Adrenal gland (tissue), 12 donors: ENCODE measurements around the gene ASB2. TPM values are rescaled to one million over a fixed set of nuclear protein-coding genes. Genes with fewer than 3 reads are reported as not detected.

Experiments
- DNase-seq, 7 donors: peaks; one replicate each; pipeline ENCODE4 v3.0.0-alpha.2; 2019 to 2020
- H3K27ac ChIP-seq, 5 donors: fragments of 200-600 bp; sonication (generic) in 4 of 5; 1 replicate in 3 of 5; 2 replicates in 2 of 5; pipeline versions ENCODE4 v1.5.1 to v1.8.0; 2016 to 2020; ENCODE audit warnings: mild to moderate bottlenecking in 1 of 5
- H3K27me3 ChIP-seq: fragments of 200-600 bp; 2 replicates; pipeline ENCODE4 v1.8.0; 2021
- H3K36me3 ChIP-seq, 2 donors: fragments of 200-600 bp; replicated peaks in 1 of 2; 1 replicate in 1 of 2; 2 replicates in 1 of 2; pipeline versions ENCODE4 v1.5.1 to v1.8.0; 2018 to 2022
- H3K4me1 ChIP-seq, 2 donors: fragments of 200-600 bp; replicated peaks in 1 of 2; 1 replicate in 1 of 2; 2 replicates in 1 of 2; pipeline versions ENCODE4 v1.5.1 to v1.8.0; 2018 to 2021
- H3K4me3 ChIP-seq, 4 donors: fragments of 200-600 bp; sonication (generic) in 3 of 4; one replicate each; pipeline ENCODE4 v1.5.1; 2016 to 2018
- H3K9me3 ChIP-seq, 3 donors: fragments of 200-600 bp; sonication (generic) in 1 of 3; replicated peaks in 1 of 3; 1 replicate in 2 of 3; 2 replicates in 1 of 3; pipeline versions ENCODE4 v1.5.1 to v1.8.0; 2016 to 2021
- POLR2A ChIP-seq, 2 donors: fragments of 450-650 bp; IDR thresholded peaks; one replicate each; pipeline ENCODE4 v1.6.1; 2017; ENCODE audit warnings: antibody characterized with exemption in 2 of 2, mild to moderate bottlenecking in 2 of 2, moderate library complexity in 1 of 2
- WGBS, 4 donors: extraction: QIAGEN DNeasy Blood & Tissue Kit in 2 of 4; methylation state at CpG; one replicate each; pipeline versions ENCODE4 v1.1.5 to v1.1.7; 2013 to 2017; 5-methylcytosine and 5-hydroxymethylcytosine counted together
- intact Hi-C, 2 donors: fragments of 100-400 bp; cut with DNase I; formaldehyde crosslinking; loops; one replicate each; pipeline versions ENCODE4 v1.14.1 to v1.15.0; 2022 to 2023
- polyA plus RNA-seq, 3 donors: library from polyadenylated mRNA; stranded (reverse); fragments of 200-250 nt in 2 of 3; fragments of 350-450 nt in 1 of 3; fragmentation: Illumina TruSeq in 1 of 3; extraction: RNeasy Lipid Tissue Mini Kit (QIAGEN cat#74804) in 1 of 3; gene quantifications; one replicate each; pipeline ENCODE4 v1.2.3, GENCODE V29; 2013 to 2014
- total RNA-seq, 9 donors: library from RNA; depleted of rRNA in 4 of 9; stranded (reverse); fragments of >200 nt in 4 of 9; fragments of 120-200 nt in 1 of 9; fragmentation: NEBNext Ultra II Directional in 1 of 9; extraction: Animal tissue kit (Norgen Biotek cat#: 25700) in 1 of 9; gene quantifications; one replicate each; pipeline versions ENCODE4 v1.1.0 to v1.2.4, GENCODE V29; 2013 to 2023
- TF ChIP-seq, protein P1 (sequence below), 6 experiments: fragments of 450-650 bp in 4 of 6; fragments of 200-600 bp in 2 of 6; sonication (generic) in 1 of 6; IDR thresholded peaks; 1 replicate in 5 of 6; 2 replicates in 1 of 6; pipeline versions ENCODE4 v1.5.1 to v1.8.0; 2016 to 2021; ENCODE audit warnings: antibody characterized with exemption in 6 of 6, mild to moderate bottlenecking in 2 of 6, moderate library complexity in 1 of 6
- donor health status: healthy with polysubstance abuse.
- donor health status: Bipolar disorder and iron deficiency.
- donor health status: DM: yes; HTN: yes; CAD: no.
- donor health status: DM: no; HTN: no; CAD: no.
- donor health status: DM: no; HTN: no; CAD: no.
- donor health status: DM: yes; HTN: yes; CAD: no.

Gene ASB2
- total and polyA plus RNA-seq, 12 donors: 0.19 to 5.9 (median 0.66) TPM; not detected in 1

DNA sequence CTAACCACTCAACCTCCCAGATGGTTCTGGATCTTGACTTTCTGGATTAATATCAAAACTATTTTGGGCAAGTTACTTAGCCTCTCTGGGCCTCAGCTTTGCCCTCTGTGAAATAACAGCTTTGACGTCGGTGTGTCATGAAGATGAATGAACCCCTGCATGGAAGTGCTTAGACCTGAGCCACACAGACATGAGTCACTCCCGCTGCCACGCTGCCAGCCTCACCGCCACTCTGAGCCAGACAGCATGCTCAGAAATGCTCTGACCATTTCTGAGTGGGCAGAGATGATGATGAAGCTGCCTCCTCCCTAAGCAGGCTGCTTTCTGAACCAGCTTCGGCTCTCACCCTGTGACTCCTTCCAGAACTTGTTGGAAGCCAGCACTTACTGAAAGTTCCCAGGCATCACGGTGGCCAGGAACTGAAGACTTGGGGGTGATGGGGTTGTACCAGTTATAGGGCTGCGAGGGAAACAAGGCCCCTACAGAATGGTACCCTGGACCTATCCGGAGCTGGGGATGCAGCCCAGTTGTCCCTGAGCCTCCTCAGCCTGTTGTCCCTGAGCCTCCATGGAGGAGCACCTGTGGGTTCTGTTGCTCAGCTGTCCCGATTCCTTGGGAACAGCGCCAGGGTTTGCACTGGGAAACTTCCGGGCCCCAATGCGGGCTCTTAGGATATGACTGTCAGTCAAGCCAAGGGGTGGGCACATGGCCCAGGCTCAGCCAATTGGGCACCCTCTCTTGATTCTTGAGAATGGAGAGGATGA, 18.7 kb upstream of the ASB2 start:
- Histone ChIP-seq H3K4me3 (no peak overlapping the region), H3K27ac (peak overlapping the region in 2 of 5 donors; percentile 80 to 85)

DNA sequence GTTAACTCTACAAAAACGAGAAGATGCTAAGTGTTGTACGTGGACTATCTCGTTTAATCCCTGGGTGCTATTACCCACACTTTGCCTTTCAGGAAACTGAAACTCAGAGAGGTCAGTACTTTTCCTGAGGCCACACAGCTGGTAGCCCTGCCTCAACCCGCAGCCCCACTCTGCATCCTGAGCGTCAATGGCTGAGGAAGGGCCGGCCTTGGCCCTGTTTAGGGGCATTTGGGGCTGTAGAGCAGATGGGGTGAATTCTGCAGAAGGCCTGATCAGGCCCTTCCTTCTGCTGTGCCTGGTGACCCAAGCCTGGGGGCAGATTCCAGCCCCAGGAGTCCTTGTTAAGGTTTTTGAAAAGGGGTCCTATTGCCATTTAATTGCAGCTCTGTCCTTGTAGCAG, 17.0 kb upstream of the ASB2 start:
- 81 to 90% (median 84%) methylated on average over 5 to 6 of the region's 6 CpGs for WGBS, 4 donors
- Histone ChIP-seq H3K27me3 (no peaks in the 10 kb centered on the region), H3K4me3 (no peak overlapping the region), H3K27ac (no peak overlapping the region), H3K9me3 (no peaks in the 10 kb centered on the region), H3K4me1 (peaks cover 0 to 14% of the 10 kb centered on the region in 2 donors), H3K36me3 (no peaks in the 10 kb centered on the region)
- DNase-seq: no peak
- intact Hi-C loops: no loop called here
- TF ChIP-seq, protein P1, sequence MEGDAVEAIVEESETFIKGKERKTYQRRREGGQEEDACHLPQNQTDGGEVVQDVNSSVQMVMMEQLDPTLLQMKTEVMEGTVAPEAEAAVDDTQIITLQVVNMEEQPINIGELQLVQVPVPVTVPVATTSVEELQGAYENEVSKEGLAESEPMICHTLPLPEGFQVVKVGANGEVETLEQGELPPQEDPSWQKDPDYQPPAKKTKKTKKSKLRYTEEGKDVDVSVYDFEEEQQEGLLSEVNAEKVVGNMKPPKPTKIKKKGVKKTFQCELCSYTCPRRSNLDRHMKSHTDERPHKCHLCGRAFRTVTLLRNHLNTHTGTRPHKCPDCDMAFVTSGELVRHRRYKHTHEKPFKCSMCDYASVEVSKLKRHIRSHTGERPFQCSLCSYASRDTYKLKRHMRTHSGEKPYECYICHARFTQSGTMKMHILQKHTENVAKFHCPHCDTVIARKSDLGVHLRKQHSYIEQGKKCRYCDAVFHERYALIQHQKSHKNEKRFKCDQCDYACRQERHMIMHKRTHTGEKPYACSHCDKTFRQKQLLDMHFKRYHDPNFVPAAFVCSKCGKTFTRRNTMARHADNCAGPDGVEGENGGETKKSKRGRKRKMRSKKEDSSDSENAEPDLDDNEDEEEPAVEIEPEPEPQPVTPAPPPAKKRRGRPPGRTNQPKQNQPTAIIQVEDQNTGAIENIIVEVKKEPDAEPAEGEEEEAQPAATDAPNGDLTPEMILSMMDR (IDR thresholded peaks at IDR 0.05): no peak
- TF ChIP-seq POLR2A (IDR thresholded peaks at IDR 0.05): no peak

More for the DNA sequence above, 18.7 kb upstream of the ASB2 start:
- DNase-seq: peak; percentile 81 to 94 (median 87)
- intact Hi-C loops: no loop called here
- Histone ChIP-seq H3K36me3 (no peaks in the 10 kb centered on the region), H3K9me3 (no peaks in the 10 kb centered on the region), H3K4me1 (peaks cover 0 to 14% of the 10 kb centered on the region in 2 donors), H3K27me3 (no peaks in the 10 kb centered on the region)
- TF ChIP-seq, protein P1 (IDR thresholded peaks at IDR 0.05): no peak
- TF ChIP-seq POLR2A (IDR thresholded peaks at IDR 0.05): no peak
- 24 to 47% (median 40%) methylated on average over 12 to 13 of the region's 13 CpGs for WGBS, 4 donors

DNA sequence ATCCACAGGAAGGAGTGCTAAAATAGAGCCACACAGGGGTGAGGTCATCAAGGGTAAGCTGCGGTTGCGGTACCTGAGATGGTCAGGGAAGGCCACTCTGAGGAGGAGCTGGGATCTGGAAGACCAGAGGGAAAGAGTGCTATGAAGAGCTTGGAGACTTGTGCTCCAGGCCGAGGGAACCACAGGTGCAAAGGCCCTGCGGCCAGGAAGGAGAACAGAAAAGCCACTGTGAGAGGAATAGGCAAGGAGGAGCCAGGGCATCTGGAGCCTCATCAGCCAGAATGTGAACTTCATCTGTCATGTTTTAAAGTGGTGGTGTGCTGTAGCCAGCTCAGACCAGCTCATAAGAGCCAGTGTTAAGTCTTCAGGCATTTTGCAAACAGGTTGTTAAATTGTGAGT, 15.3 kb upstream of the ASB2 start:
- intact Hi-C loops: no loop called here
- H3K4me1 ChIP-seq: peaks cover 0 to 14% of the 10 kb centered on the region in 2 donors

DNA sequence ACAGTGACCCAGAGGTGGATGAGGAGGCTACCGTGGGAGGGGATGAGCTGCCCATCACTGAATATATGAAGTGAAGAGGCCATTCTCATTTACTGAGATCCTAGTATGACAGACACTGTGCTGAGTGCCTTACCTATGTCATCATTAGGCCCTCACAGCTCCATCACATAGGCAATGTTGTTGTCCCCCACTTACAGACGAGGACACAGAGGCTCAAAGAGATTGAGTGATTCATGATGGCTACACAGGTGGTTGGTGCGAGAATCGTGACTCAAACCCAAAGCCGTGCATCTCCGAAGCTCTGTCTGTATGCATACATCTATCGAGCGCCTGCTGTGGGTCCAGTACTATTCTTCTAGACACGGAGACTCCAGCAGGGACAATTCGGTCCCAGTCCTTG, 14.8 kb upstream of the ASB2 start:
- WGBS, 4 donors: 87 to 89% (median 88%) methylated on average over 10 of the region's 10 CpGs
- no peak for DNase-seq
- H3K27me3 ChIP-seq: no peaks in the 10 kb centered on the region
- peaks cover 0 to 14% of the 10 kb centered on the region in 2 donors for H3K4me1 ChIP-seq
- no peaks in the 10 kb centered on the region for H3K9me3 ChIP-seq
- no peak for TF ChIP-seq POLR2A (IDR thresholded peaks at IDR 0.05)
- TF ChIP-seq, protein P1 (IDR thresholded peaks at IDR 0.05): no peak
- H3K36me3 ChIP-seq: no peaks in the 10 kb centered on the region
- no peak overlapping the region for H3K27ac ChIP-seq
- intact Hi-C loops: no loop called here
- H3K4me3 ChIP-seq: no peak overlapping the region

More for the DNA sequence above, 15.3 kb upstream of the ASB2 start:
- no peaks in the 10 kb centered on the region for H3K36me3 ChIP-seq
- H3K4me3 ChIP-seq: no peak overlapping the region
- no peaks in the 10 kb centered on the region for H3K9me3 ChIP-seq
- H3K27ac ChIP-seq: no peak overlapping the region
- no peak for DNase-seq
- 92 to 97% (median 95%) methylated on average over 4 of the region's 4 CpGs for WGBS, 4 donors
- TF ChIP-seq POLR2A (IDR thresholded peaks at IDR 0.05): no peak
- TF ChIP-seq, protein P1 (IDR thresholded peaks at IDR 0.05): no peak
- no peaks in the 10 kb centered on the region for H3K27me3 ChIP-seq
